Glutamatergic neuron (in vitro differentiated cells): ENCODE data around the gene NNMT. TPM values are rescaled to one million over a fixed set of nuclear protein-coding genes. Genes with fewer than 3 reads are reported as not detected.

Experiments
- DNase-seq: peaks from one replicate; pipeline ENCODE4 v3.0.0; 2022
- H3K27ac Mint-ChIP-seq: one replicate; pipeline ENCODE4 v1.8.0; 2020; ENCODE audit warnings: mild to moderate bottlenecking, mixed read lengths, inconsistent platforms; ENCODE audit not compliant: unreplicated experiment
- H3K27me3 Mint-ChIP-seq: one replicate; pipeline ENCODE4 v1.8.0; 2020; ENCODE audit warnings: mild to moderate bottlenecking, moderate library complexity, mixed read lengths, inconsistent platforms; ENCODE audit not compliant: unreplicated experiment
- H3K36me3 Mint-ChIP-seq: one replicate; pipeline ENCODE4 v1.8.0; 2020; ENCODE audit warnings: mild to moderate bottlenecking, mixed read lengths, inconsistent platforms; ENCODE audit not compliant: unreplicated experiment
- H3K4me1 Mint-ChIP-seq: one replicate; pipeline ENCODE4 v1.8.0; 2020; ENCODE audit warnings: mild to moderate bottlenecking, low read depth, mixed read lengths, inconsistent platforms; ENCODE audit not compliant: unreplicated experiment
- H3K4me3 Mint-ChIP-seq: one replicate; pipeline ENCODE4 v1.8.0; 2020; ENCODE audit warnings: mild to moderate bottlenecking, mixed read lengths, inconsistent platforms; ENCODE audit not compliant: unreplicated experiment
- H3K9me3 Mint-ChIP-seq: one replicate; pipeline ENCODE4 v1.8.0; 2020; ENCODE audit warnings: mild to moderate bottlenecking, moderate library complexity, mixed read lengths, inconsistent platforms; ENCODE audit not compliant: unreplicated experiment
- total RNA-seq: library from RNA; stranded (reverse); fragmentation: NEBNext Ultra II Directional; extraction: Animal tissue kit (Norgen Biotek cat#: 25700); gene quantifications from one replicate; pipeline ENCODE4 v1.2.1, GENCODE V29; 2021; ENCODE audit not compliant: unreplicated experiment
- TF ChIP-seq, protein P1 (sequence below): fragments of 200-600 bp; sonication (generic); IDR thresholded peaks from one replicate; pipeline ENCODE4 v1.5.0; 2021; ENCODE audit not compliant: partially characterized antibody, unreplicated experiment

NNMT gene
- total RNA-seq, 1 donor from 2014 or later = 3.4 TPM

DNA sequence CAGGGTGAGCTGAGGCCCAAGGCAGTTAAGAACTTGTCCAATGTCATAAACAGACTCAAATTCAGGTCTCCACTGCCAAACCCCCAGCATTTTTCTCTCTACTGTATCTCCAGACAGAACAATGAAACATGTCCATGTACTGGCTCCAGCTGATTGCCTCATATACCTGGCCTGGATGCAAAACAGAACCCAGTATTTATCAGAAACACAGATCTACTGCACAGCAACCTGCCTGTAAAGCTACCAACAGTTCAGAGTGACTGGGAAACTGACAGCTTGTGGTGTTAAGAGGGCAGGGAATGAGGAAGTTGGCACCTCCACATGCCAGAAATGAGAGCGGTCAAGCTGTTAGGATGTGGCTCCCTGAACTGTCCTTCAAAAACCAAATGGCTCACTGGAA is 62.5 kb downstream of the NNMT start:
- Mint-ChIP-seq H3K9me3 (no peaks in the 10 kb centered on the region), H3K27me3 (no peaks in the 10 kb centered on the region), H3K27ac (no peak overlapping the region), H3K4me3 (no peak overlapping the region), H3K4me1 (no peaks in the 10 kb centered on the region), H3K36me3 (no peaks in the 10 kb centered on the region)
- TF ChIP-seq, protein P1, sequence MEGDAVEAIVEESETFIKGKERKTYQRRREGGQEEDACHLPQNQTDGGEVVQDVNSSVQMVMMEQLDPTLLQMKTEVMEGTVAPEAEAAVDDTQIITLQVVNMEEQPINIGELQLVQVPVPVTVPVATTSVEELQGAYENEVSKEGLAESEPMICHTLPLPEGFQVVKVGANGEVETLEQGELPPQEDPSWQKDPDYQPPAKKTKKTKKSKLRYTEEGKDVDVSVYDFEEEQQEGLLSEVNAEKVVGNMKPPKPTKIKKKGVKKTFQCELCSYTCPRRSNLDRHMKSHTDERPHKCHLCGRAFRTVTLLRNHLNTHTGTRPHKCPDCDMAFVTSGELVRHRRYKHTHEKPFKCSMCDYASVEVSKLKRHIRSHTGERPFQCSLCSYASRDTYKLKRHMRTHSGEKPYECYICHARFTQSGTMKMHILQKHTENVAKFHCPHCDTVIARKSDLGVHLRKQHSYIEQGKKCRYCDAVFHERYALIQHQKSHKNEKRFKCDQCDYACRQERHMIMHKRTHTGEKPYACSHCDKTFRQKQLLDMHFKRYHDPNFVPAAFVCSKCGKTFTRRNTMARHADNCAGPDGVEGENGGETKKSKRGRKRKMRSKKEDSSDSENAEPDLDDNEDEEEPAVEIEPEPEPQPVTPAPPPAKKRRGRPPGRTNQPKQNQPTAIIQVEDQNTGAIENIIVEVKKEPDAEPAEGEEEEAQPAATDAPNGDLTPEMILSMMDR = no peak
- DNase-seq = no peak

DNA sequence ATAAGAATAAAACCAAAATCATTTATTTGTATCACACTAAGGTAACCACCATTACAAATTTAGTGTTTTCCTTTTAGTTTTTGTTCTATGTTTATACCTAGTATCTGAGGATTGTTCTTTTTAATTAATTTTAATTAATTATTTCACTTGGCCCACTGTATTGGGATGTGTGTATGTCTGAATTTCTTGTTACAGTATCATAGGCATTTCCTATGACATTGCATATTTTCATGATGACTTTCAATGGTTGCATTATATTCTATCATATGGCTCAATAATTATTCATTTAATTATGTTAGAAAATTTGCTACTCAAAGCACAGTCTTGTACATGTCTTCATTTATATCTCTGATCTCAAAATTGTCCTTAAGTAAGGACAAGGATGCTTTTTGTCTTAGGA is 63.1 kb downstream of the NNMT start:
- H3K36me3 Mint-ChIP-seq = no peaks in the 10 kb centered on the region
- no peak for DNase-seq
- TF ChIP-seq, protein P1 = no peak
- no peaks in the 10 kb centered on the region for H3K4me1 Mint-ChIP-seq
- H3K9me3 Mint-ChIP-seq = no peaks in the 10 kb centered on the region
- no peak overlapping the region for H3K27ac Mint-ChIP-seq
- no peaks in the 10 kb centered on the region for H3K27me3 Mint-ChIP-seq
- H3K4me3 Mint-ChIP-seq = no peak overlapping the region

DNA sequence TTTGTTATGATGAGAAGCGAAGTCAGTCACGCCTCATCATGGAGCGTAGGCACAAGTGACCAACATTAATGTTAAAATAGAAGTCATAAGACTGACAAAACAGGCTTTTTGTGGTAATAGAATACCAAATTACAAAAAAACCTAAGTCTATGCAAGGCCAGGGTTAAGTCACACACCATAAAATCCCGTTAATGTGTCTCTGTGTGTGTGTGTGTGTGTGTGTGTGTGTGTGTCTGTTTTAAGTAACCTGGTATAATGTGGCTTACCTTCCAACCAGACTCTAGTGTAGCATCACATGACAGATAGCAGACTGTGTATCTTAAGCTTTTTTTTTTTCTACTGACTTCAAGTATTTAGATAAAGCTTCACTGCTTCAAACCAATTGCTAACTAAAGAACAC is 66.1 kb downstream of the NNMT start:
- TF ChIP-seq, protein P1 = no peak
- Mint-ChIP-seq H3K4me3 (no peak overlapping the region), H3K36me3 (no peaks in the 10 kb centered on the region), H3K9me3 (no peaks in the 10 kb centered on the region), H3K27me3 (no peaks in the 10 kb centered on the region), H3K4me1 (no peaks in the 10 kb centered on the region), H3K27ac (no peak overlapping the region)
- no peak for DNase-seq

DNA sequence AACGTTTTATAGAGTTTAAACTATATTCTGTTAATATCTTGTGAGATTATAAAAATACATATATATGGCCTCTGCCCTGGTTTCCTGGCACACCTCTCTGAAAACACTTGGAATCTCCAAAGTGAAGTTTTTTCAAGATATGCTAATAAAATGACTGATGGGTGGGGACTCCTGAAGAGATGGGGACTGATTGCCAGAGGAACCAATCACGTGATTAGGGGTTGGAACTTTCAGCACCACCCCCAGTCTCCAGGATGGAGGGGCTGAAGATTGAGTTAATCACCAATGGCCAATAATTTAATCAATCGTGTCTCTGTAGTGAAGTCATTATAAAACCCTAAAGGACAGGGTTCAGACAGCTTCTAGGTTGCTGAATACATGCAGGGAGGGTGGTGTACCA is 66.8 kb downstream of the NNMT start:
- no peak overlapping the region for H3K27ac Mint-ChIP-seq
- H3K4me3 Mint-ChIP-seq = no peak overlapping the region
- TF ChIP-seq, protein P1 = no peak
- no peaks in the 10 kb centered on the region for H3K36me3 Mint-ChIP-seq
- DNase-seq = no peak
- H3K9me3 Mint-ChIP-seq = no peaks in the 10 kb centered on the region
- no peaks in the 10 kb centered on the region for H3K27me3 Mint-ChIP-seq
- no peaks in the 10 kb centered on the region for H3K4me1 Mint-ChIP-seq

Other genes with a start within 250 kb of the NNMT start
- gene ZBTB16, start 236.7 kb upstream of the NNMT start, total RNA-seq = 9.0 TPM
- 10.6 TPM for gene C11orf71, start 104.1 kb downstream of the NNMT start, total RNA-seq
- 37.3 TPM for gene RBM7, start 104.3 kb downstream of the NNMT start, total RNA-seq
- 24.5 TPM for gene REXO2, start 143.1 kb downstream of the NNMT start, total RNA-seq